Measurements from ENCODE around the gene TPRX2.
"Not testable (repeated sequence)": the region's sequence is repeated elsewhere in the genome, so short reads cannot be mapped to it uniquely, and the experiment has no call there.

DNA sequence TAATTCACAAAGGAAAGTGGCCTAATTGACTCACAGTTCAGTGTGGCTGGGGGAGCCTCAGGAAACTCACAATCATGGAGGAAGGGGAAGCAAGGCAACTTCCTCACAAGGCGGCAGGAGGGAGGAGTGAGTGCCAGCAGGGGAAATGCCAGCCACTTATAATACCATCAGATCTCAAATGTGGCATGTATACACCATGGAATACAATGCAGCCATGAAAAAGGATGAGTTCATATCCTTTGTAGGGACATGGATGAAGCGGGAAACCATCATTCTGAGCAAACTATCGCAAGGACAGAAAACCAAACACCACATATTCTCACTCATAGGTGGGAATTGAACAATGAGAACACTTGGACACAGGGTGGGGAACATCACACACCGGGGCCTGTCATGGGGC is 20.4 kb downstream of the TPRX2 start:
- TF ChIP-seq, protein P1, sequence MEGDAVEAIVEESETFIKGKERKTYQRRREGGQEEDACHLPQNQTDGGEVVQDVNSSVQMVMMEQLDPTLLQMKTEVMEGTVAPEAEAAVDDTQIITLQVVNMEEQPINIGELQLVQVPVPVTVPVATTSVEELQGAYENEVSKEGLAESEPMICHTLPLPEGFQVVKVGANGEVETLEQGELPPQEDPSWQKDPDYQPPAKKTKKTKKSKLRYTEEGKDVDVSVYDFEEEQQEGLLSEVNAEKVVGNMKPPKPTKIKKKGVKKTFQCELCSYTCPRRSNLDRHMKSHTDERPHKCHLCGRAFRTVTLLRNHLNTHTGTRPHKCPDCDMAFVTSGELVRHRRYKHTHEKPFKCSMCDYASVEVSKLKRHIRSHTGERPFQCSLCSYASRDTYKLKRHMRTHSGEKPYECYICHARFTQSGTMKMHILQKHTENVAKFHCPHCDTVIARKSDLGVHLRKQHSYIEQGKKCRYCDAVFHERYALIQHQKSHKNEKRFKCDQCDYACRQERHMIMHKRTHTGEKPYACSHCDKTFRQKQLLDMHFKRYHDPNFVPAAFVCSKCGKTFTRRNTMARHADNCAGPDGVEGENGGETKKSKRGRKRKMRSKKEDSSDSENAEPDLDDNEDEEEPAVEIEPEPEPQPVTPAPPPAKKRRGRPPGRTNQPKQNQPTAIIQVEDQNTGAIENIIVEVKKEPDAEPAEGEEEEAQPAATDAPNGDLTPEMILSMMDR (IDR thresholded peaks at IDR 0.05; ENCODE audit: low read depth, low read length): not testable (repeated sequence)
- not testable (repeated sequence) for TF ChIP-seq POLR2A (IDR thresholded peaks at IDR 0.05; ENCODE audit: extremely low read depth, insufficient read length)
- TF ChIP-seq, protein P2, sequence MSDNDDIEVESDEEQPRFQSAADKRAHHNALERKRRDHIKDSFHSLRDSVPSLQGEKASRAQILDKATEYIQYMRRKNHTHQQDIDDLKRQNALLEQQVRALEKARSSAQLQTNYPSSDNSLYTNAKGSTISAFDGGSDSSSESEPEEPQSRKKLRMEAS (IDR thresholded peaks at IDR 0.05; ENCODE audit: low read depth, low read length): not testable (repeated sequence)

All from NB4 (cell line).